ENCODE measurements around the gene NRXN3. TPM values are rescaled to one million over a fixed set of nuclear protein-coding genes. Genes with fewer than 3 reads are reported as not detected.

Gene NRXN3
- total and polyA plus RNA-seq, 2 of the 4 experiments (the other 2 are of a cell fraction), result 4.8 to 25.1 TPM

- Histone ChIP-seq H3K27ac (ENCODE audit: insufficient read depth, low read length) (no peak overlapping the region), H3K9me1 (ENCODE audit: insufficient read depth, low read length) (no peaks in the 10 kb centered on the region), H4K91ac (ENCODE audit: insufficient read depth, low read depth, low read length) (no peak overlapping the region), H3K27me3 (ENCODE audit: control insufficient read depth, insufficient read depth, low read length) (no peaks in the 10 kb centered on the region), H3K36me3 (ENCODE audit: control insufficient read depth, insufficient read depth, low read length) (no peaks in the 10 kb centered on the region), H2BK15ac (ENCODE audit: low read depth, low read length) (no peak overlapping the region), H3K9me3 (ENCODE audit: control insufficient read depth, insufficient read depth, low read length) (no peaks in the 10 kb centered on the region), H2AK9ac (replicated peaks; ENCODE audit: low read depth, low read length, poor library complexity) (no peak overlapping the region), H2BK120ac (ENCODE audit: low read depth, low read length) (no peak overlapping the region), H3K4me3 (ENCODE audit: insufficient read depth, low read depth, low read length) (no peak overlapping the region), H2AFZ (replicated peaks; ENCODE audit: low read length, poor library complexity) (no peak overlapping the region), H3K14ac (replicated peaks; ENCODE audit: low read depth, low read length) (no peak overlapping the region), H3K4ac (ENCODE audit: low read depth, low read length) (no peak overlapping the region), H3K23ac (ENCODE audit: low read depth, low read length) (no peak overlapping the region), H3K9ac (ENCODE audit: low read depth, low read length) (no peak overlapping the region), H3K56ac (ENCODE audit: extremely low read depth, insufficient read depth, low read length) (no peak overlapping the region), H4K5ac (ENCODE audit: low read depth, low read length) (no peak overlapping the region), H3K4me1 (ENCODE audit: control insufficient read depth, insufficient read depth, low read length) (no peaks in the 10 kb centered on the region), H2BK20ac (ENCODE audit: low read depth, low read length) (no peak overlapping the region), H3K4me2 (ENCODE audit: low read depth, low read length) (no peak overlapping the region), H3K79me1 (ENCODE audit: low read depth in 1 of 2, low read length in 2 of 2) (no peaks in the 10 kb centered on the region), H2AK5ac (ENCODE audit: low read depth, low read length) (no peak overlapping the region), H4K8ac (ENCODE audit: low read depth in 2 of 2, low read length in 2 of 2) (no peak overlapping the region), H3K18ac (ENCODE audit: low read depth, low read length) (no peak overlapping the region), H2BK5ac (ENCODE audit: low read depth, low read length, poor library complexity, severe bottlenecking) (no peak overlapping the region), H4K20me1 (ENCODE audit: insufficient read depth, low read length) (no peaks in the 10 kb centered on the region)
- no peak for DNase-seq
- dilution Hi-C loops (cut with HindIII; ENCODE audit: low sequenced_read_pairs, unreplicated experiment) (no loop called here), in situ Hi-C loops (cut with MboI; ENCODE audit: low sequenced_read_pairs) (no loop called here), intact Hi-C loops (cut with micrococcal nuclease) (no loop called here)
- ChIA-PET POLR2A (ENCODE audit: unreplicated experiment) (no interaction called here), CTCF (no interaction called here)
- BruUV-seq (replicated peaks), result no TSS peak
- WGBS, 2 experiments (ENCODE audit: extremely low coverage in 2 of 2, insufficient read length in 1 of 2), result 57% methylated on average over 1 of the region's 3 CpGs; no CpG with 5 or more reads in 1 of the 2 experiments
- ATAC-seq (ENCODE audit: low read depth), result no peak
- no peak for TF ChIP-seq USF2 (IDR thresholded peaks at IDR 0.05; ENCODE audit: low read depth, low read length)
- no peak for TF ChIP-seq ELK1 (IDR thresholded peaks at IDR 0.05; ENCODE audit: borderline replicate concordance, low read depth, low read length)
- no peak for TF ChIP-seq SMC3 (IDR thresholded peaks at IDR 0.05; ENCODE audit: low read depth, low read length)
- TF ChIP-seq RAD21 (IDR thresholded peaks at IDR 0.05; ENCODE audit: low read length), result no peak
- TF ChIP-seq POLR2A (IDR thresholded peaks at IDR 0.05; ENCODE audit: low read depth, low read length), result no peak
- no peak for TF ChIP-seq CTCF (conservative IDR thresholded peaks at IDR 0.05; ENCODE audit: low read depth, low read length)
- TF ChIP-seq NFE2L2 (IDR thresholded peaks at IDR 0.05; ENCODE audit: low read depth, low read length), result no peak
- no peak for TF ChIP-seq MAZ (IDR thresholded peaks at IDR 0.05; ENCODE audit: borderline replicate concordance, low read depth, low read length)
- no peak for TF ChIP-seq MXI1 (IDR thresholded peaks at IDR 0.05; ENCODE audit: borderline replicate concordance, low read depth, low read length)
- TF ChIP-seq CEBPB (IDR thresholded peaks at IDR 0.05; ENCODE audit: low read depth, low read length), result no peak
Measured at GRCh38 chr14:79899610-79900009, 1729.4 kb downstream of the NRXN3 start.

All from IMR-90 (cell line).